ENCODE results near the gene AK9.
"Not testable (repeated sequence)": the region's sequence is repeated elsewhere in the genome, so short reads cannot be mapped to it uniquely, and the experiment has no call there.

AK9 gene

GRCh38 chr6:109478222-109478805 is 212.7 kb downstream of the AK9 start:
- DNase-seq: peak; percentile 55

GRCh38 chr6:109477725-109478124 is 213.3 kb downstream of the AK9 start:
- DNase-seq: no peak

- no peak for DNase-seq
Measured at GRCh38 chr6:109477184-109477583, 213.8 kb downstream of the AK9 start.

GRCh38 chr6:109475625-109476024 is 215.4 kb downstream of the AK9 start:
- DNase-seq: no peak

- no peak for DNase-seq
Measured at GRCh38 chr6:109474995-109475394, 216.0 kb downstream of the AK9 start.

- no peak for DNase-seq
Measured at GRCh38 chr6:109473120-109473519, 217.9 kb downstream of the AK9 start.

GRCh38 chr6:109472132-109472995 is 218.6 kb downstream of the AK9 start:
- DNase-seq: no peak

- DNase-seq: no peak
Measured at GRCh38 chr6:109471105-109471810, 219.7 kb downstream of the AK9 start.

GRCh38 chr6:109469591-109470189 is 221.3 kb downstream of the AK9 start:
- no peak for DNase-seq

GRCh38 chr6:109467696-109468095 is 223.3 kb downstream of the AK9 start:
- DNase-seq: no peak

- no peak for DNase-seq
Measured at GRCh38 chr6:109466212-109466923, 224.6 kb downstream of the AK9 start.

GRCh38 chr6:109465772-109466171 is 225.2 kb downstream of the AK9 start:
- no peak for DNase-seq

GRCh38 chr6:109461733-109462526 is 229.1 kb downstream of the AK9 start:
- DNase-seq: no peak

GRCh38 chr6:109461205-109461604 is 229.8 kb downstream of the AK9 start:
- DNase-seq: not testable (repeated sequence)

- DNase-seq: no peak
Measured at GRCh38 chr6:109460161-109460829, 230.7 kb downstream of the AK9 start.

- DNase-seq: no peak
Measured at GRCh38 chr6:109458774-109459531, 232.0 kb downstream of the AK9 start.

- DNase-seq: no peak
Measured at GRCh38 chr6:109457562-109457996, 233.4 kb downstream of the AK9 start.

GRCh38 chr6:109456710-109457561 is 234.1 kb downstream of the AK9 start:
- DNase-seq: no peak

GRCh38 chr6:109456111-109456583 is 234.9 kb downstream of the AK9 start:
- DNase-seq: no peak

Data from fibroblast of skin of right quadriceps (primary cell).